Muscle of back (tissue), 11 donors: ENCODE data around the gene ALDH2. TPM values are rescaled to one million over a fixed set of nuclear protein-coding genes. Genes with fewer than 3 reads are reported as not detected.
"Not testable (repeated sequence)": the region's sequence is repeated elsewhere in the genome, so short reads cannot be mapped to it uniquely, and the experiment has no call there.

Experiments
- DNase-seq, 3 donors: peaks; one replicate each; pipeline versions ENCODE4 v3.0.0 to v3.0.0-alpha.2; 2013
- polyA plus RNA-seq, 10 donors: library from polyadenylated mRNA; unstranded; fragments of 120-200 nt; gene quantifications; one replicate each; pipeline ENCODE4 v1.2.1, GENCODE V29; 2013; ENCODE audit not compliant: insufficient read length in 10 of 10

Gene ALDH2
- polyA plus RNA-seq, 10 donors: 27.2 to 55.4 (median 35.1) TPM

- DNase-seq: peak in 1 of 3 donors; percentile 47
Observed at GRCh38 chr12:111757361-111758119, 9.2 kb upstream of the ALDH2 start.

- no peak for DNase-seq
Observed at GRCh38 chr12:111758120-111758561, 8.6 kb upstream of the ALDH2 start.

DNA sequence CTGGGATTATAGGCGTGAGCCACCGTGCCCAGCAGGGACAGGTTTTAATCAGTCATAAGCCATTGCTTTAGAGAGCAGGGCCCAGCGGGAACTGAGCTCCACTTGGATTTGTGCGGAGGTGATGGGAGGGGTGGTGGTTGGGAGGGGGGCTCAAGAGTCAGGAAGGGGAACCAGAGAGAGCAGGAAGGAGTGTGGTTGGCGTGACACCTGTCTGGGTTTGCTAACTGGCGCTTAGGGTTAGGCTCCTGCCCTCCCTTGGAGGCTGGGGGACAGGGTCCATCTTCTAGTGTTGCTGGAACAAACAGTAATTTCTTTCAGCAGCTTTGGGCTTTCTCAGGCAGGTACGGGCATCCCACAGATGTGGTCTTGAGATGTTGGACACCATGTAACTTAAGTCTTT lies 7.5 kb upstream of the ALDH2 start:
- DNase-seq: no peak

- no peak for DNase-seq
Observed at GRCh38 chr12:111759991-111760390, 6.7 kb upstream of the ALDH2 start.

DNA sequence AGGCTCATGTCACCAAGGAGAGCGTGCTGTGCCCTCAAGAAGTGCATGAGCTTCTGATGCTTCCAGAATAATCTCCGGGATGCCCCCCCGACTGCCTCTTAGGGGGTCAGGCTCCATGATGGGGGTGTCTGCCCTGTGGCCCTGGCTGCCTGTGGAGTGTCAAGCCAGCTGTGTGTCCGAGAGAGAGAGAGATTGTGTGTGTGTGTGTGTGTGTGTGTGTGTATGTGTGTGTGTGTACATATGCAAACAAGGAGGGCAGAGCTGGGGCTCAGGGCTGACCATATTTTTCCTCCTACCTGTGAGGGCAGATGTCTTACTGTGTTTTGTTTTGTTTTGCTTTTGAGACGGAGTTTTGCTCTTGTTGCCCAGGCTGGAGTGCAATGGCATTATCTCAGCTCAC lies 5.6 kb upstream of the ALDH2 start:
- DNase-seq: no peak

DNA sequence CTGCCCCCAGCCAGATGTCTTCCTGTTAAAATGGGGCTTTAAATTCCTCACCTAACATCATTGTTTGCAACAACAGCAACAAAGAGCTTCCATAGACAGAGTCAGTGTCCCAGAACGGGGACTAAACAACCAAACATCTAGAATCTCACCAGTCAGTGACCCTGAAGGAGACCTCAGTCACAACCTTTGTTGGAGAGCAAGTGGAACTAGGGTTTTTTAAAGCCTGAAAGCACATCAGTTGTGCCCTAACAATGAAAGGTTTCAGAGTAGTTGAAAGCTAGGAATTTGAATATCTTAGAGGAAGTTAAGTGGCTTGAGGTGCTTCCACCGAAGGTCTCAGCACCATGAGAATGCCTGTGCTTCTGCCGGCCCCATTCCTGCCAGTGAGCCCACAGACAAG lies 5.0 kb upstream of the ALDH2 start:
- no peak for DNase-seq

DNA sequence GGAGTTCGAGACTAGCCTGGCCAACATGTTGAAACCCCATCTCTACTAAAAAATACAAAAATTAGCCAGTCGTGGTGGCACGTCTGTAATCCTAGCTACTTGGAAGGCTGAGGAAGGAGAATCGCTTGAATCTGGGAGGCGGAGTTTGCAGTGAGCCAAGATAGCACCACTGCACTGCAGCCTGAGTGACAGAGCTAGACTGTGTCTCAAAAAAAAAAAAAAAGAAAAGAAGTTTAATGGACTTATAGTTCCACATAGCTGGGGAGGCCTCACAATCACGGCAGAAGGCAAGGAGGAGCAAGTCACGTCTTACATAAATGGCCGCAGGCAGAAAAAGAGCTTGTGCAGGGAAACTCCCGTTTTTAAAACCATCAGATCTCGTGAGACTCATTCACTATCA lies 3.2 kb upstream of the ALDH2 start:
- DNase-seq: not testable (repeated sequence)

DNA sequence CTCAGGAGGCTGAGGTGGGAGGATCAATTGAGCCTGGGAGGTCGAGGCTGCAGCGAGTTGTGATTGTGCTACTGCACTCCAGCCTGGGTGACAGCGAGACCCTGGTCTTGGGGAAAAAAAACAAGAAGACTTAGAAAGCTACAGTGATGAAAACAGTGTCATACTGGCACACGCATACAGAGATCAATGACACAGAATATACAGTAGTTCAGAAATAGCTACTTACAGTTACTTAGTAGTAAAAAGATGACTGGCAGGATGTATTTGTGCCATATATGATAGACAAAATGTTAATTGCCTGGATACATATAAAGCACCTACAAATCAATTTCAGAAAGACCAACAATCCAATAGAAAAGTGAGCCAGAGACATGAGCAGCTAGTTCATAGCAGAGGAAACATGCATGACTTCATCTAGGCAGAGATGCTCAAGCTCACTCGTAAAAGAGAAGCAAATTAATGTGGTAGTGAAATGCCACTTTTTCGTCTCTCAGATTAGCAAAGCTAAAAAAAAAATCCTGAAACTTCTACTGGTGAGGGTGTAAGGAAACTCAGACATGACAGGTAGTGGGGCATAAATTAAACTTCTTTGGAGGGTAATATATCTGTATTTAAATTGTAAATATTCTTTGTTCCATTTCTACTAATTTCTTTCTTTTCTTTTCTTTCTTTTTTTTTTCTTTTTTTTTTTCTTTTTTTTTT lies 2.5 kb upstream of the ALDH2 start:
- DNase-seq: no peak

DNA sequence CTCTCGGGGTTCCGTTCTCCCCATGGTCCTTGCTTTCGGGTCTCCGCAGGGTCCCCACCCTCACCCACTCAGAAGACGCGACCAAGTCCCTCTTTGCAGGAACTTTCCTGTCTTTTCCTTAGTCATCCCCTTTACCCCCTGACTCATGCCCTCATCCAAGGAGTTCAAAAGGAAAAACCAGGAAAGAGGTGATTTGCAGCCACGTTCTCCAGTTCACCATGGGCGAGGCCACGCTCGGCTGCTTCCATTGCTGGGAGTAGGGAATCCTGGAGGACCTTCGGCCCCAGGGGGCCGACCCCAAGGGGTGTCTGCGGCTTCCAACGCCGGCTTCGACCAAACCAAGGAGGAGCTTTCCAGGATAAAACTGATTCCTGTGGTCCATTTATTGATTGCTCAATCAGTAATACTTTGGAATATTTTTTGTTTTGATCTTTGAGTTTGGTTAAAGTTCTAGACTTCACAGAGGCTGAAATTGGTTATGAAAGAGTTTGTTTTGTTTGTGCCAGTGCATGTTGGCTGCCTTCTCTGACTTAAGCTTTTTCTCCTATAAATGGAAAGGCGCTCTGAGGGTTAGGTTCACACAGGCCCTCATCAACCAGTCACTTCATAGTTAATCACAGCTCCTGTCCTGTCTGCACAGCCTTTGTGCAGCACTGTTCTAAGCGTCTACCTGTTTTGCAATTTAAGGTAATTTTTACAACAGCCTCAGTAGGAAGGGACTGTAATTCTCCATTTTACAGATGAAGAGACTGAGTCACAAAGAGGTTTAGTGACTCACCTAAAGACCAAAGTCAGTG lies 827 bp downstream of the ALDH2 start:
- no peak for DNase-seq

- DNase-seq: no peak
Observed at GRCh38 chr12:111768159-111768895, 1.6 kb downstream of the ALDH2 start.

GRCh38 chr12:111769599-111769998 lies 2.9 kb downstream of the ALDH2 start:
- no peak for DNase-seq

GRCh38 chr12:111773801-111774551 lies 7.2 kb downstream of the ALDH2 start:
- DNase-seq: peak in 2 of 3 donors; percentile 58 to 75

DNA sequence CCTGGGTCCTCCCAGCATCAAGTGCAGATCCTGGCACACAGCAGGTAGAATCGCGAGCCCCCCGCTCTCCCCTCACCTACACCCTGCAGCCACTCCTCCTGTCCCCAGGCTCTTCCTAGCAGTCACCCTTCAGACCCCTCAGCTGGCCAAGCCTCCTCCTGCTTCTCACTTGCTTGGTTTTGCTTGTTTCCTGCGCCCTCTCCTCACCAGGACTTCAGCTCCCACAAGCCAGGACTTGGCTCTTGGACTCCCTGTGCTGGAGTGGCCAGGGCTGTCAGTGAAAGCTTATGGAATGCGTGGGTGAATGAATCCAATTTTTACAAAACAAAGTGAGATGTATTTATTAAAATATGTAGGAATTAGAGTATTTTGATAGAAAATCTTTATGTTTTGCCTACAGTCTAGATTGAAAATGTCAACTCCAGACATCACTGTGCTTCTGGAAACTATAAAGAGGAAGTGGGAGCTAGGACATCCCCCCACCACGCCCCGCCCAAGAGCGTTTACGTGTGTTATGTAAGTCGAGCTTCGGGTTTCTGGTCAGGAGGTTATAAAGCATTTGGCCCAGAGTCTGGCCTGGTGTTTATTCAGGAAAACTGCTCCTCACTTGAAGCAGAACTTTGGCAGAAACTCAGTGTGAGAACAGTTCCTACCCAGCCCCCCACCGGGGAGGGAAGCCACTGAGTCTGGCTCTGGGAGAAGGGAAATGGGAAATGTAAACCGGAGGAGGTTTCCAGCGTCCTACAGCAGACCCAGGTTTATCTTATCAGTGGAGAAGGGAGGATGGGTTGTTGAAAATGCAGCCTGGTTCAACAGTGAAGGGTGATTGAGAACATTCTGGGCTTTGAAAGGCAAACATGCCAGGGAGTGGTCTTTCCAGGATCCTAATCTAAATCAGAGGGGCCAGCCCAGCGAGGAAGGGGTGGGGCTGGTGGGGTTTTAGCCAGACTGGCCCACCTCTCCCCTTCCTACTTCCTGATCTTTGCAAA lies 8.8 kb downstream of the ALDH2 start:
- peak; percentile 84 to 97 (median 93) for DNase-seq

DNA sequence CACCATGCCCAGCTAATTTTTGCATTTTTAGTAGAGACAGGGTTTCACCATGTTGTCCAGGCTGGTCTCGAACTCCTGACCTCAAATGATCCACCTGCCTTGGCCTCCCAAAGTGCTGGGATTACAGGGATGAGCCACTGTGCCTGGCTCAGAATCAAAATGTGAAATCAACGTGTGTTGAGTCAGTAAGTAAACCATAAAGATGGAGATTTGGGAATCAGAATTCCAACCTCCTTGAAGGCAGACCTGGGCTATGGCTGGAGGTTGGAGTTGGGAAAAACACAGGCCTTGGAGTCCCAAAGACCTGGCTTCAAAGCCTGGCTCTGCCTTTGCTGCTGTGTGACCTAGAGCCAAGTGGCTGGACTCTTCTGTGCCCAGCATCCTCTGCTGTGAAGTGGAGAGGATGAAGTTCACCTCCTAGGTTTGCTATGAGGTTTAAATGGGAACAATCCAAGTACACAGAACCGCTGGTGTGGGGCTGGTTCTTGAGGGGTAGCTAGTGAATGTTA lies 10.2 kb downstream of the ALDH2 start:
- DNase-seq: no peak

- DNase-seq: peak in 1 of 3 donors; percentile 25
Observed at GRCh38 chr12:111777345-111778045, 10.8 kb downstream of the ALDH2 start.

DNA sequence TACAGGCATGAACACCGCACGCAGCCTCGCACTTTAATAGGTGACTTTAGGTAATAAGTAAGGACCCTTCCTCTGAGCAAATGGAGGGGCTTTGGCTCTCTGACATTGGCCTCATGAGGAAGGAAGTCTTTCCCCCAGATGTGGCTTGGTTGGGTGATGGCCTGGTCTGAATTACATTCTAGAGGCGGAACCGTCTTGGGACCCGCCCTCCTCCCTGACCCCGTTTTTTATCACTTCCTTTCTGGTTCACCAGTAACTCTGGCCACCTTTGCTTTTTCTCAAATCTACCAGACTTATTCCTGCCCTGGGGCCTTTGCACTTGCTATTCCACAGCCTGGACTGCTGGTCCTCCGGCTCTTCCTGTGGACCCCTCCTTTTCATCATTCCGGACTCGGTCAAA lies 13.4 kb downstream of the ALDH2 start:
- no peak for DNase-seq

DNA sequence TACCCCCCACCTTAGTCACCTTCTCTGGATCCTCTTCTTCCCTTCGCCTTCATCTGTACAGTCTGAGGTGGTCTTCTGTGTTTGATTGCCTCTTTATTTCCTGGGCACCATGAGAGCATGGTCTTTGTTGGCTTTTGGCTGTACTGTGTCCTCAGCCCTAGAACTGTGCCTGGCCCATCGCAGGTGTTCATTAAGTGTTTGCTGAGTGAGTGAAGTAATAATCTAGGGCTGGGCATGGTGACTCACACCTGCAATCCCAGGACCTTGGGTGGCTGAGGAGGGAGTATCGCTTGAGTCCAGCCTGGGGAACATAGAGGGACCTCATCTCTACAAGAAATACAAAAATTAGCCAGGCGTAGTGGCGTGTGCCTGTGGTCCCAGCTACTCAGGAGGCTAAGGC lies 13.9 kb downstream of the ALDH2 start:
- DNase-seq: no peak

DNA sequence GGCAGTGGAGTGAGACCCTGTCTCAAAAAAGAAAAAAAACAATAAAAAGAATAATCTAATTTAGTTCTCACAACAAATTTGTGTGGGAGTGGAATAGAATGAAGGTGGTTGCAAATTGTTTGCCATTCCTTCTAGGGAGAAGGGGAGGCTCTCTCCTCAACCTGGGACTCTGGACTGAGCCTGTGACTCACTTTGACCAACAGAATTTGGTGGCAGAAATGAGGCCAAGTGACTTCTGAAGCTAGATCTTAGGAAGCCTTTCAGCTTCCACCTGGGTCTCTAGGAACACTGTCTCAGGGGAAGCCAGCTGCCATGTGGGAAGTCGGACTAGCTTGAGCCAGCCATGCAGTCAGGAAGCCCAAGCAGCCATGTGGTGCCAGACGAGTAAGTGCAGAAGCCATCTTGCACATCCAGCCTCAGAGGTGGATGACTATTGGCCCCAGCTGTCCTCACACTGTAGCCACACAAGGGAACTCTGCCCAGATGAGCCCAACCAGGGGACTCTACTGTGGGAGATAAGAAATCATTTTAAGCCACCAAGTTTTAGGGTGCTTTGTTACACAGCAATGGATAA lies 14.4 kb downstream of the ALDH2 start:
- no peak for DNase-seq
